Activated CD4-positive, alpha-beta T cell treated with anti-CD3 and anti-CD28 coated beads for 24 hours (primary cell): ENCODE data around the gene GALNTL6.
"Not testable (repeated sequence)": the region's sequence is repeated elsewhere in the genome, so short reads cannot be mapped to it uniquely, and the experiment has no call there.

Source experiments
- DNase-seq, 2 donors: peaks; one replicate each; pipeline ENCODE4 v3.0.0-alpha.2; 2020; ENCODE audit warnings: low read depth in 2 of 2

The GALNTL6 gene

DNA sequence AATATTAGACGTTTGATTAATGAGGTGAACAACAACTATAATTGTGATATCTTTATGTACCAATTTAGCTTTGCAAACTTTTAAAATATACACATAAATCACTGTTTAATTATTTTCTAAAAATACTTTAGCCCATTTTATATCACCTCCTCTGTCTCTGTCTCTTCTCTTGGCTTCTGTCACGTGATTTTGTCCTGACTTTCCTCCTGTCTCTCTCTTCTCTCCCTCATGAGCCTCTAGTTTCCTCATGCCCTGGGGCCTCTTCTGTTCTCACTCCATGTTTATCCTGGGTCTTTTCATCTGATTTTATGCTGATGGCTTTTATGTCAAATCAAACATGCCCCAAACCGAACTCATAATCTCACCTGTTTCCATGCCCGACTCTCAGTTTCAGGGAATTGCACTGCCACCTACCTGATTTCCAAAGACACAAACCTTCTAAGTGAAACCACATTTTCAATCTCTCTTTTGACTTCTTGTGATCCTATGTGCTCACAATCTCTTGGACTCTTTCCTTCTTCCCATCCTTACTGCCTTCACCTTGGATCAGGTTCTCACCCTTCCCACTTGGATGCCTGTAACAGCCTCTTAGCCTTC is 1052.4 kb downstream of the GALNTL6 start:
- no peak for DNase-seq

DNA sequence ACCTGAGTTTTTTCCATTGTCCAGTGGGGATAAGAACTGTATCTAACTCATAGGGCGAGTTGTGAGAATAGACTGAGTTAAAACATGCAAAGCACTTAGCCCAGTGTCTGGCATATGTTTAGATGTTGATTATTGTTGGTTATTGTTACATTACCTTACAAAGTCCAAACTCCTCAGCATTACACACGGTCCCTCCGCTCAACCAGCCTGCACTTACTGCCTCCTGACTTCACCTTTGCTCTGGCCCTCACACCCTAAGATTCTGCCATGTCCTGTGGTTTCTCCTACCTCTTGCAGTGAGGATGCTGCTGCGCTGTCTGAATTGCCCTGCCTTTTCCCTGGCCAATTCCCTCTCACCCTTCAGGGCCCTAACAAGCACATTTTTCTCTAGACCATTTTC is 1053.2 kb downstream of the GALNTL6 start:
- DNase-seq, result no peak

DNA sequence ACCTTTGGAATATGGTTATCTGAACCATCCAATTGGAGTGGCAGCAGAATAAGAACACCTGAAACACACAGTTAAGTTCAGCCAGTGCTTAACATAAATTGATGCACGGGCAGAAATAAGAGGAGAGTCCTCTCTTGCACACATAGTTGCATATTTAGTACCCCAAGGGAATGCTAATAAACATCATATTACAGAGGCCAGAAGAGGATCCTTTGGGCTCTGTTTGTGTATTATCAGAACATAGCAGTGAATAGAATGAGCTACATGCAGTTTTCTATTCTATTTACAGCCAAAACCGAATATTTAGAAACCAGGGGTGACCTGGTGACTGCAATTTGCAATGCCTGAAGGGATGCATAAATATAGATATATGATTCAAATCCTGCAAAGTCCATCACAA is 1054.6 kb downstream of the GALNTL6 start:
- DNase-seq, result no peak

DNA sequence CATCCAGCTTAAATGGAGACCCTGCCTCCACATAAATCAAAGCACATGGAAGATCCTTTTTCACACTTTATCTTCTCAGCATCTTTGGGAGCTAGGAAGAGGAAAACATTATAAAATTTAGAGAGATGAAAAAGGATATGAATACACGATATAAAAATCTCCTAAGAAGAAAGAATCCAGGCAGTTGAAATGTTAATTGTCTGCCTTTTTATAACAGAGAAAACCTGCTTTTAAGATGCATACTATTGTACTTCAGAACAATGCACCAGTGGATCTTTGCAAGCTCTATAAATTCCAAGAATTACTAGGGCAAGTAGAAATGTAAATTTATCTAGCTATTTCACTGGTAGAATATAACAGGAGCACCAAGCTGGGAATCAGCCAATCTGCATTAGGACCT is 1055.1 kb downstream of the GALNTL6 start:
- DNase-seq, result no peak

DNA sequence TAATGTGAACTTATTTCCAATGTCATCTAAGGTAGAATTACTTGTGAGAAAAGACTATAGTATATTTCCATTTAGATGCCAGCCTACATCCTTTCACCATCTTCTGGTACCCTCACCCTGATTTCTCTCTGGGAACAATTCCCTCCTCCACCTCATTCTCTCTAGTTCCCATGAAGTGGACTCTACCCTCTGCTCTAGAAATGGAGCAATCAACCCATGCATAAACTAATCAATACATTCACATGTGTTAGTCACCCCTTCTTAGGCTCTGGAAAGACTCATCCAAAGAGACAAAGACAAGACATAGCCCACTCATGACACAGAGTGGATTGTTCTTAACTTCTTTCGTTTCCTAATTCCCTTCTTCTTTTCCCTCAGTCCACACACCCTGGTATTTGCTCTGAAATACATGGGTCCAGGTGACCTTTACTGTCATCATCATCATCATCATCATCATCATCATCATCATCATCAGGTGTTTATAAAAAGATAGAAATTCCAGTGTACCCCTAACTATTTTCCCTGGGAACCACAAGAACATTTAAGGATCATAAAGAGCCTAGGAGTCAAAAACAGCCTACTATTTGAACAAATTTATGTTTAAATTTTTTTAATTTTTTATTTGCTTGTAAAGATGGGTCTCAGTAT is 1056.5 kb downstream of the GALNTL6 start:
- no peak for DNase-seq

DNA sequence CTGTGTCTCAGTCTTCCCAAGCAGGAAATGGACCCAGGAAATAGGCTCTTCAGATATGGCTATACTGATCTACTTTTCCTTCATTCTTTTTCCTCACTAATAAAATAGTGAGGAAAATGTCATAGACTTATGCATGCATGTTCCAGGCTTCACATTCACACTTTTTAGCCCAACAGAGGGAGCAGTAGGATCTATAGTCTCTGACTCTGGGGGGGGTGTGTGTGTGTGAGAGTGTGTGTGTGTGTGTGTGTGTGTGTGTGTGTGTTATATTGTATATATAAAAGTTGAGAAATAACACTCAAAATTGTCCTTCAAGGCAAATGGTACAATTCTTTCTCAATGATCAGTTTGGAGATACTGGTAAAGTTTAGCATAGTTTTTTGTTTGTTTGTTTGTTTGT is 1058.2 kb downstream of the GALNTL6 start:
- no peak for DNase-seq

DNA sequence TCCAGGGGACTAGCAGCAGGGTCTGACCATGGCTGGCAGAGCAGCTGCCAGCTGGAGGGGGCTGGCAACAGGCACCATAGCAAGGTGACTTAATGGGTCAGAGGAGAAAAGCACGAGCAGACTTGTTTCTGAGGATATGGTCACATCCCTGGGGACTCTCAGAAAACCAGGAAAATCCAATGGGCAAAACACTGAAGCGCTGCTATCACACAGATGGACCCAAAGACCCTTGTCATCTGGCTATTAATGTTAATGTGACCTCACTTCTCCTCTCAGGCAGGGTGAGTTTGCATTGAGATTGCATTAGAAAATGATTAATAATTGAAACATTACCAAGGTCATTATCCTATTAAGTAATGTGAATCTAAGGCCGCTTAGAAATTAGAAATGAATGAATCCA is 1061.7 kb downstream of the GALNTL6 start:
- no peak for DNase-seq

DNA sequence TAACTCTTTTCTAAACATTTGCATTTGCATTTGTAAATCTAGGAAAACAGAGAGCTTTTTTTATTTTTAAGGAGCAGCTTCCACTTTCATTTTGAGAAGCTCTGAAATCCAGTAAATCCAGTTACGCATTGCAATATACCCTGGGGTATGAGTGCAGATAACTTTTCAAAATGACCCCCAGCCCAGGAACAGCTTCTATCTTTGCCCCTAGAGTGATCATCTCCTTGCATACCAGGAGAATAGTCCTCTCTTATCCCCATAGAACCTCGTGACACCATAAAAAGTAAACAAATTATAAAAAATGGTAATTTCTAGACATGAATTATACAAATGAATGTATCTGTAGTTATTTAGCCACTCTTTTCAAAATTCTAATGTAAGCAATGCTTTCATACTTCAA is 1063.2 kb downstream of the GALNTL6 start:
- DNase-seq, result no peak

DNA sequence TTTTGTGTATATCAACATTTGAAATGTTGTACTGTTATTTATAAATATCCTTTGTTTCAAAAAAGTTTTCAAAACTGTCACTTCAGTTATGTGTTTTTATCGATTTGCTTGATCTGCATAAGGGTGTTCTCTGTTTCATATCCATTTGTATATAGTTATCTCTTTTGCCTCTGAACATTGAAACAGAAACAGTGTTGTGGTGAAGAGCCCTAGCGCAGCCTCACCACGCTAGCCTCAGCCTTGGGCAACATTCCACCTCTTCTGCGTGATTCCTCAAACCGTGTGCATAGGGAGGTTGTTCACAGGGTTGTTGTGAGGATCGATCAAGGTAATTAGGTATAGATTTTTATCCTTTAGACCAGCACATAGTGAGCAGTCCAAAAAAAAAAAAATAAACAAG is 1068.4 kb downstream of the GALNTL6 start:
- no peak for DNase-seq

DNA sequence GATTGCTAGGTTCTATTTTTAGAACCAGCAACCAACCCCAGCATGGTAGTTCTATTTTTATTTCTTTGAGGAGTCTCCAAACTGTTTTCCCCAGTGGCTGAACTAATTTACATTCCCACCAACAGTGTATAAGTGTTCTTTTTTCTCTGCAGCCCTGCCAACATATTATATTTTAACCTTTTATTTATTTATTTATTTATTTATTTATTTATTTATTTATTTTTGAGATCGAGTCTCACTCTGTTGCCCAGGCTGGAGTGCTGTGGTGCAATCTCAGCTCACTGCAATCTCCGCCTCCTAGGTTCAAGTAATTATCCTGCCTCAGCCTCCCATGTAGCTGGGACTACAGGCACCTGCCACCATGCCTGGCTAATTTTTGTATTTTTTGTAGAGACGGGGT is 1074.2 kb downstream of the GALNTL6 start:
- DNase-seq, result not testable (repeated sequence)

DNA sequence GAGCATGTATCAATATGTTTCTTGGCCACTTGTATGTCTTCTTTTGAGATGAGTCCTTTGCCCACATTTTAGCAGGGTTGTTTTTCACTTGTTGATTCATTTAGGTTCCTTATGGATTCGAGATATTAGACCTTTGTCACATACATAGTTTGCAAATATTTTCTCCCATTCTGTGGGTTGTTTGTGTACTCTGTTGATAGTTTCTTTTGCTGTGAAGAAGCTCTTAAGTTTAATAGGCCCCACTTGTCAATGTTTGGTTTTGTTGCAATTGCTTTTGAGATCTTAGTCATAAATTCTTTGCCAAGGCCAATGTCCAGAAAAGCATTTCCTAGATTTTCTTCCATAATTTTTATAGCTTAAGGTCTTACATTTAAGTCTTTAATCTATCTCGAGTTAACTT is 1074.8 kb downstream of the GALNTL6 start:
- DNase-seq, result no peak

DNA sequence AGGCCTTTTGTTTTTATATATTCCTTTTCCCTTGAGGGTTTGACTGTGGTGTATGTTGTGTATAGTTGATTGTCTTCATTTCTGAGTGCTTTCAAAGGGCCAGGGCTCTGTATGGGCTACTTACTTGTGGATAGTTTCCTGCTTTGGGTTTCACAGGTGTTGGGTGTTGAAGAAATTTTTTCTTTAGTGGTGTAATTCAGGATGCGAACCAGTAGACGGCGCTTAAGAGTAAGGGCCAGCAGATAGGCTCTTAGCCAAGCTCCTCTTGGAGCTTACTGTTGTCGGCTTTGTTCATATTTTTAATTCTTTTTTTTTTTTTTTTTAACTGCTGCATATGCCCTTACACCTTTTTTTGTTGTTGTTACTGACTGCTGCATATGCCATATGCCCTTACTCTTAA is 1079.1 kb downstream of the GALNTL6 start:
- no peak for DNase-seq

DNA sequence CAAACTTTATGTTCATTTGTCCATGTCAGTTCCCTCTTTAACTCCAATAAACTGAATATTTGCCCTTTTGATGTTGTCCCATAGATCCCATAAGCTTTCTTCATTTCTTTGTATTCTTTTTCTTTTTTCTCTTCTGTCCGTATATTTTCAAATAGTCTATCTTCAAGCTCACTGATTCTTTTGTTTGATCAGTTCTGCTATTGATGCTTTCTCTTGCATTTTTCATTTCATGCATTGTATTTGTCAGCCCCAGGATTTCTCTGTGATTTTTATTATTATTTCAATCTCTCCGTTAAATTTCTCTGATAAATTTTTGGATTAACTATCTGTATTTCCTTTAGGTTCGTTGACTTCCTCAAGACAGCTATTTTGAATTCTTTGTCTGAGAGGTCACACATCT is 1082.5 kb downstream of the GALNTL6 start:
- no peak for DNase-seq

DNA sequence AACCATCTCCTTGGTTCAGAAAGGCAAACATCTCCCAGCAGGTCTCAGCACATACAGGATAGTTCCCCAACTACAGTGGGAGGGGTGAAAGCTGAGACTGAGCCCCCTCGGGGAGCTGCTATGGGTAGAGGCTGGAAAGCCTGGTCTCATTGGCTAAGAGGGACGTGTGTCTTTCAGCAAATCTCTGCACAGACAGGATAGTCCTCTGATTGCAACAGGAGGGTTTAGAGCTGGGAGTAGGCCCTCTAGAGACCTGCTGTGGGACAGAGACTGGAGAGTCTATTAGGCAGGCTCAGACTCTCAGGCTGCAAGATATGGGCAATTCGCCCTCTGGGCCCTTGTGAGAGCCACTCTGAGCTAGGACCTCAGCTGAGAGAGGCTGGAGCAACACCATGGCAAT is 1083.8 kb downstream of the GALNTL6 start:
- no peak for DNase-seq

DNA sequence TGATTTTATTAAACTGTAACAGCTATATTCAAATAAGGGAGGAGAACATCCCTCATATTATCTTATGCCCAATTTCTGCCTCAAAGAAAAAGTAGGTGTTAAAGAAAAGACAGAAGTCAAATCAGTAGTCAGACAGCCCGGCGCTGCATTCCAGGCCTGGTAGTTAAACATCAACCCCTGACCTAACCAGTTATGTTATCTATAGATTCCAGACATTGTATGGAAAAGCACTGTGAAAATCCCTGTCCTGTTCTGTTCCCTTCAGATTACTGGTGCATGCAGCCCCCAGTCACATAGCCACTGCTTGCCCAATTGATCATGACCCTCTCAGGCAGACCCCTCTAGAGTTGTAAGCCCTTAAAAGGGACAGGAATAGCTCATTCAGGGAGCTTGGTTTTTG is 1085.5 kb downstream of the GALNTL6 start:
- no peak for DNase-seq

DNA sequence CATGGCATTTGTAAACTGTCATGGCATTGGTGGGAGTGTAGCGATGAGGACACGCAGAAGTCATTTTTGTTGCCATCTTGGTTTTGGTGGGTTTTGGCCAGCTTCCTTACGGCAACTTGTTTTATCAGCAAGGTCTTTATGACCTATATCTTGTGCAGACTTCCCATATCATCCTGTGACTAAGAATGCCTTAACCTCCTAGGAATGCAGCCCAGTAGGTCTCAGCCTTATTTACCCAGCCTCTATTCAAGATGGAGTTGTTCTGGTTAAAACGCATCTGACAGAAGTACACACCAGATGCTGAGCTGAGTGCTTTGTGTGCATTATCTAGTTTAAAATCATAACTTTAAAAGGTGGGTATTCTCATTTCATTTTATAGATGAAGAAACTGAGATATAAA is 1086.7 kb downstream of the GALNTL6 start:
- DNase-seq, result no peak

DNA sequence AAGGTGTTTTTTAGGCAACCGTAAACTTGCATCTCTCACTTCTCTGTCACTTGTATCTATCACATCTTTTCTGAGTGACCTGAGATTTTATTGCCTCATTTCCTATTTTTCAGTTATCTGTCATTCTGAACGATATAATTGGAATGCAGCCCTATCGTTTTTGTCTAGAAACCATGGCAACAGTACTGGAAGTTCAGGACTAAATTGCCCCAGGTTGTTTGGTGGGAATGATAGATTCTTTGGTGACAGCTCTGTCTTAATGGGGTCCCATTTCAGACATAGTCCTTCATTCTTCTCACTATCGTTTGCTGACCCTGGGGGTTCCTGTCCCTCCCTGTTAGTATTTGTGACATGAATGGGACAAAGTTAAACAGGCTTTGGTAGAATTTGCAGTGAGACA is 1087.7 kb downstream of the GALNTL6 start:
- no peak for DNase-seq

DNA sequence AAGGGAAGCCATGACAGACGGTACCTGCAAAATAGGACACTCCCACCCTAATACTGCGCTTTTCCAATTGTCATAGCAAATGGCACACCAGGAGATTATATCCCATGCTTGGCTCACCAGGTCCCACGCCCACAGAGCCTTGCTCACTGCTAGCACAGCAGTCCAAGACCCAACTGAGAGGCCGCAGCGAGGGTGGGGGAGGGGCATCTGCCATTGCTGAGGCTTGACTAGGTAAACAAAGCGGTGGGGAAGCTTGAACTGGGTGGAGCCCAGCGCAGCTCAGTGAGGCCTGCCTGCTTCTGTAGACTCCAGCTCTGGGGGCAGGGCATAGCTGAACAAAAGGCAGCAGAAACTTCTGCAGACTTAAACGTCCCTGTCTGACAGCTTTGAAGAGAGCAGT is 1099.3 kb downstream of the GALNTL6 start:
- DNase-seq, result not testable (repeated sequence)

DNA sequence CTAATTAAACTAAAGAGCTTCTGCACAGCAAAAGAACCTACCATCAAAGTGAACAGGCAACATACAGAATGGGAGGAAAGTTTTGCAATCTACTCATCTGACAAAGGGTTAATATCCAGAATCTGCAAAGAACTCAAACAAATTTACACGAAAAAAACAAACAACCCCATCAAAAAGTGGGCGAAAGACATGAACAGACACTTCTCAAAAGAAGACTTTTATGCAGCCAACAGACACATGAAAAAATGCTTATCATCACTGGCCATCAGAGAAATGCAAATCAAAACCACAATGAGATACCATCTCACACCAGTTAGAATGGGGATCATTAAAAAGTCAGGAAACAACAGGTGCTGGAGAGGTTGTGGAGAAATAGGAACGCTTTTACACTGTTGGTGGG is 1104.2 kb downstream of the GALNTL6 start:
- not testable (repeated sequence) for DNase-seq

DNA sequence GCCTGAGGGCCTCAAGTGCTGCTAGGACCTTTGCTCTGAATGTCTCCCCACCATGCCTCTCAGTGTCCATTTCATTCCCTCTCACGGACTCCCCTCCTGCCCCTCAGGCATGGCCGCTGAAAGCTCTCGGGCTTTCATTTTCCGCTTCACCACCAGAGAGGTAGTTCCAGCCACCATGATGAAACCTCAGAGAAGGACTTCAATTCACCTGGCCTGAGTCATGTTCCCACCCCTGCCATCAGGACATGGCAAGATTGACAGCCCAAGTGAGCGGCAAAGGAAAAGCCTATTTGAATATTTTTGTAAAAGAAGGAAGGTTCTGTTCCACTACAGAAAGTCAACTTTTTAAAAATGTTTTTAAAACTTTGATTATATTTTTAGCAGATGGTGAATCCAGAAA is 1106.1 kb downstream of the GALNTL6 start:
- DNase-seq, result no peak

DNA sequence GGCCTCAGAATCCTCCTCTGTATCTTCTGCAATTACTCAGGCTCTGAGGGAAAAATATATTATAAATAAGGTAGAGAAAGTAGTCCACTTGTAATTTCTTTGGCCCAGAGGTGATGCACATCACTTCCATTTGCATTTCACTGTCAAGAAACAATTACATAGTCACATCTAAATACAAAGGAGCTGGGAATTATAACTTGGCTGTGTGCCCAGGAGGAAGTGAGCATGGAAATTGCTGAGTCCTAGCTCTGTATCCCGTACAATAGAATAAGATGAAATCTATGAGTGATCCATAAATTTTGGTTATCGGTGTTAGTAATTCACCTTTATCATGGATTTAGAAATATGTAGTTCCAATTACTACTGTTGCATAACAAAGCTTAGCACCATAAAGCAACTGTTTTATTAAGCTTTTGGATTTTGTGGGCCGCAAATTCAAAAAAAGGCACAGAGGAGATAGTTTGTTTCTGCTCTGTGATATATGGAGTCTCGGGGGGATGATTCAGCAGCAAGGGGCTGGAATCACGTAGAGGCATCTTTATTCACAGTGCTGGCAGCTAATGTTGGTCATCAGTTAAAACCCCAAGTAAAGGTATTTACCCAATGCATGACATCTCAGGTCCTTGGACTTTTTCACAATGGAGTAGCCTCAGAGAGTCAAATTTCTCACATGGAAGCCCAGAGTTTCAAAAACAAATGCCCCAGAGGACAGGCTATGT is 1114.1 kb downstream of the GALNTL6 start:
- DNase-seq, result no peak

DNA sequence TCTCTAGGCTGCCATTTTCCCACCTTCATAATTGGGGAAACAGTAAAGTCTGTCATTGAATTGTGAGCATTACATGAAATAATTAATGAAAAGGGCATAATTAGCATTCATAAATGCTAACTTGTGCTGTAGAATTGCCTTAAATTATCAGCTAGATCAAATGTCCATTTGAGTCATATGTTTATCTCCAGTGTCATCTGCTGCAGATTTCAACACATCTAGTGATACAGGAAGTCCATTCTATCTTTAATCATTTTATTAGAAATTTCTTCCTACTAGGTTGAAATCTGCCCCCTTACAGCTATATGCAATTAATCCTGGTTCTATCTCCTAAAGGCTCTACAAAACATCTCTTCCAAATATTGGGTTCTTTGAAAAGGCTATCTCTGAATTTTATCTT is 1115.1 kb downstream of the GALNTL6 start:
- DNase-seq, result no peak

DNA sequence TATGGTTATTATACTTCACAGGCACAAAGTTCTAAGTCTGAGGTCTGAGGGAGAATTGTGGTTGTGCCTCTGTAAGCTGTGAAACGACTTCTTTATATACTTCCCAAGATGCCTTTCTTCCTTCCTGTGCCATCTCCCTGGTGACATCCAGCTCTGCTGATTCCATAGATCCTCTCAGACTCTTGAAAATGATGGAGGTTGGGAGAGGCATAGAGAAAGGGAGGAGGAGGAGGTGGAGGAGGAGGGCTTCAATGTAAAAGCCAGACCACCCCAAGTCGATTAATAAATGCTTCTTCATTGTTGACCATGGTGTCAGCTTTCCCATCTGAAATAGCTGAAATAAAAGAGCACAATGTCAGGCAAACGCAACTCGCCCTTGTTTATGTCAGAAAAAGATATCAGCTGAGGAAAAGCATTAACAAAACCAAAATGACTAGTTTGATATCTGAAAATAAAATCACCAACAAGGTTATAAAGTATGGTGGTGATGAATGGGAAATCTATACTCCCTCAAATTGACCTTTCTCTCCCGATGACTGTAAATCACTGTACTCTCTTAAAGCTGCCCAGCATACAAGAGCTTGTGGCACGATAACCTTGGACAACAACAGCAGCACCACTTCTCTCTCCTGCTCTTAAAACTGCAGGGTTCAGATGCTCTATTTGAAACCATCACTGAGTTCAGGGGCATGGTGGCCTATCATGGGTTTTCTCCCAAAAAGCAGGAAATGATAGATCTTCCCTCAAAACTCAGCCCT is 1125.0 kb downstream of the GALNTL6 start:
- DNase-seq, result no peak
